Neutrophil (primary cell): Measurements from ENCODE around the gene CARD18.

Experiments
- H3K27ac ChIP-seq: fragments of 200-600 bp; sonication (generic); 2 replicates; pipeline ENCODE4 v1.5.1; 2016; ENCODE audit warnings: mild to moderate bottlenecking, moderate library complexity
- H3K27me3 ChIP-seq: fragments of 200-600 bp; sonication (generic); 2 replicates; pipeline ENCODE4 v1.6.0; 2016; ENCODE audit warnings: mild to moderate bottlenecking
- H3K36me3 ChIP-seq: fragments of 200-600 bp; sonication (generic); 2 replicates; pipeline ENCODE4 v1.5.1; 2017
- H3K4me1 ChIP-seq, 2 experiments: fragments of 200-600 bp in 1 of 2; sonication (generic) in 1 of 2; 1 replicate in 1 of 2; 2 replicates in 1 of 2; pipeline versions ENCODE4 v1.5.1 to v1.6.1; 2013 to 2016; ENCODE audit warnings: low read depth in 1 of 2, low read length in 1 of 2, mild to moderate bottlenecking in 1 of 2, moderate library complexity in 1 of 2; ENCODE audit not compliant: control insufficient read depth in 1 of 2, insufficient read depth in 1 of 2
- H3K4me3 ChIP-seq, 2 experiments: fragments of 200-600 bp in 1 of 2; sonication (generic) in 1 of 2; 1 replicate in 1 of 2; 2 replicates in 1 of 2; pipeline ENCODE4 v1.5.1; 2013 to 2016; ENCODE audit warnings: low read depth in 1 of 2, low read length in 1 of 2, mild to moderate bottlenecking in 1 of 2, moderate library complexity in 1 of 2
- H3K9me3 ChIP-seq: fragments of 200-600 bp; sonication (generic); 2 replicates; pipeline ENCODE4 v1.5.1; 2016
- CTCF ChIP-seq: fragments of 200-600 bp; sonication (generic); IDR thresholded peaks from 2 replicates; pipeline ENCODE4 v1.5.1; 2016; ENCODE audit warnings: antibody characterized with exemption

Gene CARD18

DNA sequence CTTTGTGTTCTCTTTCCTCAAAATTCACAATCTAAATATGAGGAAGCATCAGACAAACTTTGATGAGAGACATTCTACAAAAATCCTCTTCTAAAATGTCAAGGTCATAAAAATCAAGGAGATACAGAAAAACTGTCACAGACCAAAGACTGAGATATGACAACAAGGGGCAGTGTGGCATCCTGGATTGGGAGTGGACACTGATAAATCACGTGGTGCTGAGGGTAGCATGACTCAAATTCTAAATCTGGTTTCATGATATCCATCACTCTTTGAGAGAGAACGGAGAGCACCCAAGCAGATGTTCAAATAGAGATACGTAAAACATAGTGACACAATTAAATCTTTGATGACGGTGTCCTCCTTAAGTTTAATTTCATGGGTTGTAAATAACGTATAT lies 13.0 kb upstream of the CARD18 start:
- Histone ChIP-seq H3K27me3 (no peaks in the 10 kb centered on the region), H3K9me3 (no peaks in the 10 kb centered on the region), H3K36me3 (no peaks in the 10 kb centered on the region), H3K27ac (no peak overlapping the region), H3K4me3 (no peak overlapping the region), H3K4me1 (peaks cover 10 to 21% of the 10 kb centered on the region in 2 experiments)
- TF ChIP-seq CTCF, result no peak

- no peaks in the 10 kb centered on the region for H3K9me3 ChIP-seq
- H3K27ac ChIP-seq, result no peak overlapping the region
- H3K27me3 ChIP-seq, result no peaks in the 10 kb centered on the region
- no peak overlapping the region for H3K4me3 ChIP-seq
- H3K36me3 ChIP-seq, result no peaks in the 10 kb centered on the region
- no peak for TF ChIP-seq CTCF
- peaks cover 10 to 21% of the 10 kb centered on the region in 2 experiments for H3K4me1 ChIP-seq
These were observed 12.5 kb upstream of the CARD18 start for GRCh38 chr11:105152021-105152512.

DNA sequence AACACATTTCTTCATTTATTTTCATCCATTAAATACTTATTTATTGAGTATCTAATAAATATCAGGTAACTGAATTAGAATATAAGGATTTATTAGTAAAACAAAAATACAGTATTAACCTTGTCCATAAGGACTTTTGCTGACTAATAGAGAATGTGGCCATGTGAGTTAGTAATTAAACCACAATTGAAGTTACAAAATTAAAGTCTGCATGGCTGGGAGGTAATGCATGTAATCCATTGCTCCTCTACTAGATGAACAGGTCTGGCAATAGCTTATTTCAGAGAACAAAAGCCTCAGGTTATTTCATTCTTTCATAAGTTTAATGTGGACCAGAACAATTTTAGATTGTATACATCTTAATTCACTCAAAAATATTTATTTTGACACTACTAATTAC lies 9.9 kb upstream of the CARD18 start:
- no peaks in the 10 kb centered on the region for H3K4me1 ChIP-seq
- H3K9me3 ChIP-seq, result no peaks in the 10 kb centered on the region
- TF ChIP-seq CTCF, result no peak
- H3K36me3 ChIP-seq, result no peaks in the 10 kb centered on the region
- no peak overlapping the region for H3K4me3 ChIP-seq
- H3K27ac ChIP-seq, result no peak overlapping the region
- H3K27me3 ChIP-seq, result no peaks in the 10 kb centered on the region

DNA sequence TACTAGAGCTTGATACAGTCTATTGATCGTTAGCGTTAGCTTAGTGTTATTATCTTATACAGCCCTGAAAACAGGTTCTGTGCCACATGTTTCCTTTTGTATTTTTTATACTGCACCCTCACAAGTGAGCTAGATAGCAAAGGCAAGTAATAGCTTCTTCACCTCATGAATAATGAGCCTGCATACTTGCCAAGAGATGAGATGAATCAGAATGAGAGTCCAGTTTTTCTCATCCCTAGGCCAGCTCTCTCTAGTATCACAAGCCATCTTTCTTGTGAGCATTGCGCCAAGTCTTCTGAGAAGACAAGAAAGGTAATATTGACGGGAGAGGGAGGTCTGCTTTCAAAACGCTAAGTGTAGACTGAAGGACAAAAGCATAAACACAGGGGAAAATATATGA lies 8.7 kb upstream of the CARD18 start:
- H3K36me3 ChIP-seq, result no peaks in the 10 kb centered on the region
- no peaks in the 10 kb centered on the region for H3K9me3 ChIP-seq
- H3K4me3 ChIP-seq, result no peak overlapping the region
- H3K27me3 ChIP-seq, result no peaks in the 10 kb centered on the region
- TF ChIP-seq CTCF, result no peak
- no peaks in the 10 kb centered on the region for H3K4me1 ChIP-seq
- H3K27ac ChIP-seq, result no peak overlapping the region

DNA sequence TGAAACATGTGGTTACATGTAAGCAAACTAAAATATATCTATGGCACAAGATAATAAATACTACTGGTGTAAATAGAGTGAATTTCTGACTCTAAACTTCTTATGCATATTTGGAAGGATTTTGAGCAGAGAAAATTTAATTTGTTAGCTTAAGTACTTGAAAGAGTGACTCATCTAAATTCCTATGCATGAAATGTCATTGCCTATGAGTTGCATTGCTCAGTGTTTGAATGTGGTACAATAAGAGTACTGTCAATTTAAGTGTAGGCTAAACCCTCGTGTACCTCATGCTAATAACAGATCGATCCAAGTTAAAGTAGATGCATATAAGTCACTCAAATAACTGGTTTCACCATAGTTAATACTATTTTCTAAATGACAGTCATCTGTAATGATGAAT lies 5.3 kb upstream of the CARD18 start:
- TF ChIP-seq CTCF, result no peak
- H3K36me3 ChIP-seq, result no peaks in the 10 kb centered on the region
- H3K9me3 ChIP-seq, result no peaks in the 10 kb centered on the region
- H3K4me3 ChIP-seq, result no peak overlapping the region
- no peaks in the 10 kb centered on the region for H3K4me1 ChIP-seq
- no peak overlapping the region for H3K27ac ChIP-seq
- no peaks in the 10 kb centered on the region for H3K27me3 ChIP-seq

- Histone ChIP-seq H3K36me3 (no peaks in the 10 kb centered on the region), H3K4me1 (no peaks in the 10 kb centered on the region), H3K27ac (no peak overlapping the region), H3K27me3 (no peaks in the 10 kb centered on the region), H3K4me3 (no peak overlapping the region), H3K9me3 (no peaks in the 10 kb centered on the region)
- no peak for TF ChIP-seq CTCF
These were observed 2.6 kb upstream of the CARD18 start for GRCh38 chr11:105142167-105142566.
